Mucosa of descending colon (tissue), 3 donors: Measurements from ENCODE around the gene MARCHF2. TPM values are rescaled to one million over a fixed set of nuclear protein-coding genes. Genes with fewer than 3 reads are reported as not detected.
A peak's percentile ranks its signal among the peaks of the same experiment; 100 is the strongest.

Source experiments
- ATAC-seq: fragments of 200-7000 bp; cut with Tn5 transposase; one replicate; pipeline ENCODE4 v1.9.1; 2020; ENCODE audit warnings: mild to moderate bottlenecking, moderate library complexity
- DNase-seq, 3 donors: peaks; one replicate each; pipeline ENCODE4 v3.0.0-alpha.2; 2020
- H3K36me3 ChIP-seq: fragments of 200-600 bp; one replicate; pipeline ENCODE4 v1.8.0; 2021; ENCODE audit warnings: low read depth, mild to moderate bottlenecking
- H3K4me1 ChIP-seq: fragments of 200-600 bp; one replicate; pipeline ENCODE4 v1.8.0; 2021; ENCODE audit warnings: low read depth, mild to moderate bottlenecking
- H3K4me3 ChIP-seq: fragments of 200-600 bp; one replicate; pipeline ENCODE4 v1.8.0; 2021; ENCODE audit warnings: mild to moderate bottlenecking
- H3K9me3 ChIP-seq: fragments of 200-600 bp; one replicate; pipeline ENCODE4 v1.8.0; 2021; ENCODE audit warnings: mild to moderate bottlenecking
- intact Hi-C, 2 donors: fragments of 100-400 bp; cut with DNase I in 1 of 2; cut with micrococcal nuclease in 1 of 2; formaldehyde crosslinking; loops; one replicate each; pipeline versions ENCODE4 v1.11.0 to v1.11.1; 2022; cut with DNase I, micrococcal nuclease
- total RNA-seq, 3 donors: library from RNA; stranded (reverse); fragmentation: NEBNext Ultra II Directional in 2 of 3; extraction: Animal tissue kit (Norgen Biotek cat#: 25700) in 2 of 3; gene quantifications; one replicate each; pipeline versions ENCODE4 v1.2.1 to v1.2.4, GENCODE V29; 2021 to 2023
- TF ChIP-seq, protein P1 (sequence below): fragments of 200-600 bp; IDR thresholded peaks from one replicate; pipeline ENCODE4 v1.8.0; 2022; ENCODE audit warnings: antibody characterized with exemption, mild to moderate bottlenecking
- donor health status: DM: no; HTN: no; CAD: no; lungs with moderate emphysema.
- donor health status: DM: no; HTN: no; CAD: no.
- donor health status: DM: no; HTN: yes; CAD: no.

Gene MARCHF2
- total RNA-seq, 3 donors from 2014 or later, result 27.2 to 62.0 (median 33.8) TPM

- H3K4me1 ChIP-seq, result peaks cover 38% of the 10 kb centered on the region
- no peak overlapping the region for H3K4me3 ChIP-seq
- H3K36me3 ChIP-seq, result no peaks in the 10 kb centered on the region
- TF ChIP-seq, protein P1, sequence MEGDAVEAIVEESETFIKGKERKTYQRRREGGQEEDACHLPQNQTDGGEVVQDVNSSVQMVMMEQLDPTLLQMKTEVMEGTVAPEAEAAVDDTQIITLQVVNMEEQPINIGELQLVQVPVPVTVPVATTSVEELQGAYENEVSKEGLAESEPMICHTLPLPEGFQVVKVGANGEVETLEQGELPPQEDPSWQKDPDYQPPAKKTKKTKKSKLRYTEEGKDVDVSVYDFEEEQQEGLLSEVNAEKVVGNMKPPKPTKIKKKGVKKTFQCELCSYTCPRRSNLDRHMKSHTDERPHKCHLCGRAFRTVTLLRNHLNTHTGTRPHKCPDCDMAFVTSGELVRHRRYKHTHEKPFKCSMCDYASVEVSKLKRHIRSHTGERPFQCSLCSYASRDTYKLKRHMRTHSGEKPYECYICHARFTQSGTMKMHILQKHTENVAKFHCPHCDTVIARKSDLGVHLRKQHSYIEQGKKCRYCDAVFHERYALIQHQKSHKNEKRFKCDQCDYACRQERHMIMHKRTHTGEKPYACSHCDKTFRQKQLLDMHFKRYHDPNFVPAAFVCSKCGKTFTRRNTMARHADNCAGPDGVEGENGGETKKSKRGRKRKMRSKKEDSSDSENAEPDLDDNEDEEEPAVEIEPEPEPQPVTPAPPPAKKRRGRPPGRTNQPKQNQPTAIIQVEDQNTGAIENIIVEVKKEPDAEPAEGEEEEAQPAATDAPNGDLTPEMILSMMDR, result no peak
- no peak for ATAC-seq
- H3K9me3 ChIP-seq, result no peaks in the 10 kb centered on the region
- DNase-seq, result peak in 2 of 3 donors; percentile 14 to 47
- intact Hi-C loops, result no loop called here
Observed at GRCh38 chr19:8393871-8394250, 19.2 kb upstream of the MARCHF2 start.

DNA sequence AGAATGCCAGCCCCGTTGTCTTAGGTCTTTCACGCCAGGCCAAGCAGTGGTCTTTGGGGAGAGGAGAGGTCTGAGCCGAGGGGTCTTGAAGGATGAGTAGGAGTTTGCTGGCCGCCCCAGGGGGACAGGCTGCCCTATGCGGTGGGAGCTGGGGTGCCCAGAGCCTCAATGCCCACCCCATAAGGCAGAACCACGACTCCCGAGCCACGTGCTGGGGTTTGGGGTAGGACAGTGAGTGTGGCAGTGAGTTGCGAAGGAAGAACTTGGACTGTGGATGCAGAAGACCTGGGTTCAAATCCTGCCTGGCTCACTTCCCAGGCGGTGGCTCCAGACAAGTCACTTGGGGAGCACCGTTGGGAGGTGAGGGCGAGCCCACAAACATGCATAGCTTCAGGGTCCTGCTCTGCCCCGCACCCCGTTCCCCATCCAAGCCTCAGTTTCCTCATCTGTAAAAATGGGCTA lies 17.5 kb upstream of the MARCHF2 start:
- Histone ChIP-seq H3K9me3 (no peaks in the 10 kb centered on the region), H3K36me3 (no peaks in the 10 kb centered on the region), H3K4me1 (peaks cover 32% of the 10 kb centered on the region), H3K4me3 (no peak overlapping the region)
- ATAC-seq, result no peak
- peak in 2 of 3 donors; percentile 22 to 35 for DNase-seq
- TF ChIP-seq, protein P1, result no peak
- intact Hi-C loops, result no loop called here

DNA sequence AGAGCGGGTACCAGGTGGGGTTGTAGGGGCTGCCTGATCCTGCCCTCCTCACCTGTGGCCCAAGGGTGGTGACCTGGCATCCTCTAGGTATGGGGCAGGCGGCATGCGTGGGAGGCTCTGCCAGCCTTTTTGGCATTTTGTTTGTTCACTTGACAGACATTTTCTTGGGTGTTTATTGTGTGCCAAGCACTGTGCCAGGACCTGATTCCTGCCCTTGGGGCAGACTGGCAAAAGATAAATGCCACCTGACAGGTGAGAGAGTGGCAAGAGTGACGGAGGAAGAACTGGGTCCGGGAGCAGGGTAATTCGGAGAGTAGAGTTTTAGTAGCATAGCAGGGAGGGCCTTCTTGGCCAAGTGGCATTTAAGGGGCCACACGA lies 16.9 kb upstream of the MARCHF2 start:
- Histone ChIP-seq H3K4me1 (peaks cover 30% of the 10 kb centered on the region), H3K9me3 (no peaks in the 10 kb centered on the region), H3K4me3 (no peak overlapping the region), H3K36me3 (no peaks in the 10 kb centered on the region)
- ATAC-seq, result no peak
- TF ChIP-seq, protein P1, result no peak
- intact Hi-C loops, result no loop called here
- peak in 1 of 3 donors; percentile 34 for DNase-seq

GRCh38 chr19:8396563-8397203 lies 16.4 kb upstream of the MARCHF2 start:
- peak; percentile 66 to 79 (median 68) for DNase-seq
- TF ChIP-seq, protein P1, result peak; percentile 31
- no peak overlapping the region for H3K4me3 ChIP-seq
- peaks cover 24% of the 10 kb centered on the region for H3K4me1 ChIP-seq
- intact Hi-C loops, result no loop called here
- peak; percentile 64 for ATAC-seq
- no peaks in the 10 kb centered on the region for H3K9me3 ChIP-seq
- H3K36me3 ChIP-seq, result no peaks in the 10 kb centered on the region

GRCh38 chr19:8397271-8397670 lies 15.8 kb upstream of the MARCHF2 start:
- ATAC-seq (no peak), DNase-seq (peak in 1 of 3 donors; percentile 34)
- TF ChIP-seq, protein P1, result no peak
- Histone ChIP-seq H3K36me3 (no peaks in the 10 kb centered on the region), H3K9me3 (no peaks in the 10 kb centered on the region), H3K4me1 (peaks cover 20% of the 10 kb centered on the region), H3K4me3 (no peak overlapping the region)
- intact Hi-C loops, result no loop called here
